AG04450 (cell line): ENCODE measurements around the gene BHMT. TPM values are rescaled to one million over a fixed set of nuclear protein-coding genes. Genes with fewer than 3 reads are reported as not detected.

Experiments
- CTCF ChIA-PET: fragments of 300-600, 350-600 bp; formaldehyde crosslinking; extraction: SDS; loops from one replicate; lab custom pipeline; 2022; ENCODE audit warnings: antibody characterized with exemption, inconsistent platforms; lab: Charles Lee
- POLR2A ChIA-PET: fragments of 350-600 bp; formaldehyde crosslinking; extraction: SDS; loops from one replicate; lab custom pipeline; 2021; ENCODE audit warnings: antibody characterized with exemption, inconsistent platforms; lab: Yijun Ruan, JAX
- DNase-seq: peaks from one replicate; pipeline ENCODE4 v3.0.0-alpha.2; 2011; ENCODE audit warnings: low read depth, low spot score
- H3K27ac ChIP-seq: one replicate; pipeline ENCODE4 v1.5.1; 2012; ENCODE audit warnings: low read depth, low read length, control low read depth
- H3K27me3 ChIP-seq: one replicate; pipeline ENCODE4 v1.6.0; 2012; ENCODE audit warnings: low read length; ENCODE audit not compliant: control insufficient read depth, insufficient read depth
- H3K4me3 ChIP-seq: 2 replicates; pipeline ENCODE4 v1.5.1; 2011; ENCODE audit warnings: mild to moderate bottlenecking, low read depth, low read length, control low read depth
- H3K9me3 ChIP-seq: 2 replicates; pipeline ENCODE4 v1.5.1; 2012; ENCODE audit warnings: low read length; ENCODE audit not compliant: control insufficient read depth, insufficient read depth
- CTCF ChIP-seq: IDR thresholded peaks from 2 replicates; pipeline ENCODE4 v1.5.1; 2011; ENCODE audit warnings: low read depth, low read length, control low read depth, inconsistent platforms
- polyA plus RNA-seq: library from polyadenylated mRNA; depleted of rRNA; stranded (reverse); fragments of >200 nt; gene quantifications from 2 replicates; pipeline ENCODE4 v1.2.3, GENCODE V29; 2011

BHMT gene
- polyA plus RNA-seq, 1 experiment: not detected

GRCh38 chr5:79133657-79134451 is 22.2 kb downstream of the BHMT start:
- Histone ChIP-seq H3K27ac (peak overlapping the region; percentile 80), H3K4me3 (peak overlapping the region; percentile 48), H3K27me3 (peaks cover 5% of the 10 kb centered on the region), H3K9me3 (no peaks in the 10 kb centered on the region)
- CTCF ChIA-PET: interaction anchor here (0.6 to 10.1 kb wide), 96 partner anchors 10 to 950 kb away, joined by 3 to 920 read pairs (median 5); partner anchors contain the start of genes ARSB, BHMT2, DMGDH and HOMER1
- POLR2A ChIA-PET: no interaction called here
- DNase-seq: peak; percentile 71
- peak; percentile 89 for TF ChIP-seq CTCF

- no peak for DNase-seq
- peaks cover 1% of the 10 kb centered on the region for H3K27me3 ChIP-seq
- no peak overlapping the region for H3K27ac ChIP-seq
- H3K9me3 ChIP-seq: peaks cover 3% of the 10 kb centered on the region; the same call in 1 of the 2 replicates
- ChIA-PET CTCF (interaction anchor here (1.2 to 5.2 kb wide), 3 partner anchors 111 to 326 kb away, joined by 7 to 161 read pairs (median 22); no protein-coding TSS in a partner anchor), POLR2A (no interaction called here)
- TF ChIP-seq CTCF: no peak
- no peak overlapping the region for H3K4me3 ChIP-seq
These were observed 24.4 kb downstream of the BHMT start for GRCh38 chr5:79135790-79136553.

GRCh38 chr5:79136618-79137017 is 25.0 kb downstream of the BHMT start:
- DNase-seq: no peak
- Histone ChIP-seq H3K27ac (no peak overlapping the region), H3K9me3 (peaks cover 4% of the 10 kb centered on the region; the same call in 1 of the 2 replicates), H3K4me3 (no peak overlapping the region), H3K27me3 (no peaks in the 10 kb centered on the region)
- no peak for TF ChIP-seq CTCF
- ChIA-PET CTCF (interaction anchor here (5.2 kb wide), 1 partner anchor 326 kb away, joined by 161 read pairs; no protein-coding TSS in a partner anchor), POLR2A (no interaction called here)

GRCh38 chr5:79140553-79140952 is 28.9 kb downstream of the BHMT start:
- CTCF ChIA-PET: interaction anchor here (3.2 kb wide), 1 partner anchor 116 kb away, joined by 11 read pairs; no protein-coding TSS in a partner anchor
- Histone ChIP-seq H3K27ac (no peak overlapping the region), H3K4me3 (no peak overlapping the region), H3K9me3 (peaks cover 4% of the 10 kb centered on the region; the same call in 1 of the 2 replicates), H3K27me3 (no peaks in the 10 kb centered on the region)
- POLR2A ChIA-PET: no interaction called here
- DNase-seq: no peak
- TF ChIP-seq CTCF: no peak
